CD14-positive monocyte (primary cell): ENCODE data around the gene MUC5AC. TPM values are rescaled to one million over a fixed set of nuclear protein-coding genes. Genes with fewer than 3 reads are reported as not detected.

ENCODE experiments used
- DNase-seq, 3 donors: peaks; one replicate each; pipeline ENCODE4 v3.0.0-alpha.2; 2011 to 2022
- H2AFZ ChIP-seq: 2 replicates; pipeline ENCODE4 v1.6.0; 2012; ENCODE audit warnings: mild to moderate bottlenecking, low read depth, low read length, inconsistent platforms; ENCODE audit not compliant: insufficient read depth, poor library complexity, severe bottlenecking
- H3K27ac ChIP-seq, 2 donors: 1 replicate in 1 of 2; 2 replicates in 1 of 2; pipeline ENCODE4 v1.5.1; 2012 to 2013; ENCODE audit warnings: low read length in 2 of 2, control low read depth in 1 of 2, inconsistent platforms in 1 of 2, low read depth in 1 of 2, mild to moderate bottlenecking in 1 of 2
- H3K27me3 ChIP-seq, 2 donors: one replicate each; pipeline versions ENCODE4 v1.6.0 to v1.6.1; 2011 to 2013; ENCODE audit warnings: low read length in 2 of 2; ENCODE audit not compliant: control insufficient read depth in 2 of 2, insufficient read depth in 2 of 2
- H3K36me3 ChIP-seq, 2 donors: replicated peaks in 1 of 2; 1 replicate in 1 of 2; 2 replicates in 1 of 2; pipeline versions ENCODE4 v1.5.1 to v1.6.1; 2012 to 2013; ENCODE audit warnings: low read length in 2 of 2, control low read depth in 1 of 2, inconsistent platforms in 1 of 2, mild to moderate bottlenecking in 1 of 2; ENCODE audit not compliant: insufficient read depth in 2 of 2, control insufficient read depth in 1 of 2
- H3K4me1 ChIP-seq, 2 donors: 1 replicate in 1 of 2; 2 replicates in 1 of 2; pipeline versions ENCODE4 v1.5.1 to v1.6.1; 2012 to 2013; ENCODE audit warnings: low read length in 2 of 2, control low read depth in 1 of 2, inconsistent platforms in 1 of 2, mild to moderate bottlenecking in 1 of 2, moderate library complexity in 1 of 2; ENCODE audit not compliant: insufficient read depth in 2 of 2, control insufficient read depth in 1 of 2
- H3K4me2 ChIP-seq: replicated peaks from 2 replicates; pipeline ENCODE3; 2012; ENCODE audit warnings: low read length, moderate library complexity, mild to moderate bottlenecking; ENCODE audit not compliant: poor library complexity, severe bottlenecking; ENCODE audit errors: extremely low read depth
- H3K4me3 ChIP-seq, 3 experiments: fragments of 200-600 bp in 1 of 3; sonication (generic) in 1 of 3; replicated peaks in 1 of 3; 1 replicate in 2 of 3; 2 replicates in 1 of 3; pipeline ENCODE4 v1.5.1; 2011 to 2013; ENCODE audit warnings: low read length in 3 of 3, mild to moderate bottlenecking in 3 of 3, control low read depth in 2 of 3, low read depth in 2 of 3, inconsistent platforms in 1 of 3, moderate library complexity in 1 of 3
- H3K79me2 ChIP-seq: 2 replicates; pipeline ENCODE4 v1.6.0; 2012; ENCODE audit warnings: mild to moderate bottlenecking, control low read depth, inconsistent platforms, low read length, moderate library complexity; ENCODE audit not compliant: insufficient read depth
- H3K9ac ChIP-seq: 2 replicates; pipeline ENCODE4 v1.6.0; 2017; ENCODE audit warnings: low read length, mild to moderate bottlenecking; ENCODE audit not compliant: insufficient read depth, poor library complexity, severe bottlenecking
- H3K9me3 ChIP-seq, 2 donors: replicated peaks in 1 of 2; 1 replicate in 1 of 2; 2 replicates in 1 of 2; pipeline versions ENCODE4 v1.5.1 to v1.6.1; 2012 to 2013; ENCODE audit warnings: low read length in 2 of 2, control low read depth in 1 of 2; ENCODE audit not compliant: control insufficient read depth in 1 of 2, insufficient read depth in 1 of 2
- H4K20me1 ChIP-seq: 2 replicates; pipeline ENCODE4 v1.6.0; 2012; ENCODE audit warnings: mild to moderate bottlenecking, low read length, control low read depth, moderate library complexity; ENCODE audit not compliant: insufficient read depth
- H3K27ac Mint-ChIP-seq, 7 donors: one replicate each; pipeline ENCODE4 v1.8.0; 2020; ENCODE audit warnings: mild to moderate bottlenecking in 7 of 7, mixed read lengths in 7 of 7, moderate library complexity in 6 of 7, inconsistent platforms in 2 of 7
- H3K27me3 Mint-ChIP-seq, 3 donors: one replicate each; pipeline ENCODE4 v1.8.0; 2021 to 2022; ENCODE audit warnings: low read depth in 3 of 3, mild to moderate bottlenecking in 3 of 3, mixed read lengths in 3 of 3, moderate library complexity in 3 of 3, inconsistent platforms in 1 of 3
- H3K36me3 Mint-ChIP-seq, 2 donors: one replicate each; pipeline ENCODE4 v1.8.0; 2020; ENCODE audit warnings: mixed read lengths in 2 of 2, inconsistent platforms in 1 of 2, mild to moderate bottlenecking in 1 of 2
- H3K4me1 Mint-ChIP-seq: one replicate; pipeline ENCODE4 v1.8.0; 2020; ENCODE audit warnings: mild to moderate bottlenecking, mixed read lengths
- H3K4me3 Mint-ChIP-seq, 2 donors: one replicate each; pipeline ENCODE4 v1.8.0; 2020; ENCODE audit warnings: mild to moderate bottlenecking in 2 of 2, mixed read lengths in 2 of 2, moderate library complexity in 1 of 2
- H3K9me3 Mint-ChIP-seq, 7 donors: one replicate each; pipeline ENCODE4 v1.8.0; 2020 to 2022; ENCODE audit warnings: mixed read lengths in 7 of 7, mild to moderate bottlenecking in 6 of 7, moderate library complexity in 6 of 7, inconsistent platforms in 2 of 7
- CTCF ChIP-seq: fragments of 200-600 bp; IDR thresholded peaks from one replicate; pipeline ENCODE4 v1.8.0; 2022; ENCODE audit warnings: antibody characterized with exemption, mild to moderate bottlenecking
- WGBS: methylation state at CpG from one replicate; pipeline ENCODE4 v1.1.5; 2013; ENCODE audit warnings: missing lambda C conversion rate; ENCODE audit not compliant: insufficient coverage; 5-methylcytosine and 5-hydroxymethylcytosine counted together
- intact Hi-C, 2 donors: fragments of 100-400 bp; cut with micrococcal nuclease; formaldehyde crosslinking; loops; one replicate each; pipeline versions ENCODE4 v1.15.0 to v1.15.1; 2023
- polyA plus RNA-seq, 3 donors: library from polyadenylated mRNA; depleted of rRNA in 1 of 3; unstranded in 2 of 3; stranded (reverse) in 1 of 3; fragments of 300-500 nt in 2 of 3; fragments of >200 nt in 1 of 3; fragmentation: Illumina TruSeq in 2 of 3; gene quantifications; 1 replicate in 2 of 3; 2 replicates in 1 of 3; pipeline ENCODE4 v1.2.3, GENCODE V29; 2012 to 2021

The MUC5AC gene
- polyA plus RNA-seq, 3 donors, result not detected

- Mint-ChIP-seq H3K27ac (no peak overlapping the region), H3K4me3 (no peak overlapping the region), H3K4me1 (no peaks in the 10 kb centered on the region), H3K36me3 (no peaks in the 10 kb centered on the region), H3K27me3 (peaks cover 1 to 6% (median 3%) of the 10 kb centered on the region in 3 donors), H3K9me3 (peaks cover 0 to 12% (median 4%) of the 10 kb centered on the region in 7 donors)
- Histone ChIP-seq H3K4me2 (no peak overlapping the region), H4K20me1 (no peaks in the 10 kb centered on the region), H3K27me3 (no peaks in the 10 kb centered on the region), H3K27ac (no peak overlapping the region), H2AFZ (no peak overlapping the region), H3K36me3 (no peaks in the 10 kb centered on the region), H3K4me3 (no peak overlapping the region), H3K9me3 (no peaks in the 10 kb centered on the region), H3K4me1 (no peaks in the 10 kb centered on the region), H3K9ac (no peak overlapping the region), H3K79me2 (no peaks in the 10 kb centered on the region)
- TF ChIP-seq CTCF, result no peak
- WGBS, result 94% methylated on average over 9 of the region's 9 CpGs
- DNase-seq, result no peak
- intact Hi-C loops, result no loop called here
Observed at GRCh38 chr11:1125803-1126202, 31.9 kb upstream of the MUC5AC start.

- DNase-seq, result no peak
Observed at GRCh38 chr11:1126491-1126926, 31.2 kb upstream of the MUC5AC start.

More at GRCh38 chr11:1126491-1126926, 31.2 kb upstream of the MUC5AC start:
- no peak overlapping the region for H2AFZ ChIP-seq
- no peaks in the 10 kb centered on the region for H3K27me3 ChIP-seq
- H3K36me3 Mint-ChIP-seq, result no peaks in the 10 kb centered on the region
- H4K20me1 ChIP-seq, result no peaks in the 10 kb centered on the region
- intact Hi-C loops, result no loop called here
- TF ChIP-seq CTCF, result no peak
- H3K27ac ChIP-seq, result no peak overlapping the region
- H3K4me2 ChIP-seq, result no peak overlapping the region
- no peak overlapping the region for H3K4me3 Mint-ChIP-seq
- H3K4me1 ChIP-seq, result no peaks in the 10 kb centered on the region
- H3K27me3 Mint-ChIP-seq, result peaks cover 1 to 9% (median 3%) of the 10 kb centered on the region in 3 donors
- no peaks in the 10 kb centered on the region for H3K9me3 ChIP-seq
- H3K27ac Mint-ChIP-seq, result no peak overlapping the region
- H3K9ac ChIP-seq, result no peak overlapping the region
- WGBS, result 85% methylated on average over 15 of the region's 15 CpGs
- peaks cover 0 to 12% (median 4%) of the 10 kb centered on the region in 7 donors for H3K9me3 Mint-ChIP-seq
- no peak overlapping the region for H3K4me3 ChIP-seq
- no peaks in the 10 kb centered on the region for H3K36me3 ChIP-seq
- H3K79me2 ChIP-seq, result no peaks in the 10 kb centered on the region
- H3K4me1 Mint-ChIP-seq, result no peaks in the 10 kb centered on the region
